ENCODE measurements around the gene FAM187B.

Gene FAM187B

GRCh38 chr19:35177377-35178274 lies 50.9 kb downstream of the FAM187B start:
- TF ChIP-seq CTCF (conservative IDR thresholded peaks at IDR 0.05; ENCODE audit: low read depth, low read length): no peak
- Histone ChIP-seq H3K4me2 (no peak overlapping the region), H3K4me3 (IDR thresholded peaks at IDR 0.05; ENCODE audit: insufficient read depth, low read depth, low read length) (no peak overlapping the region), H3K4me1 (ENCODE audit: low read depth, poor library complexity, severe bottlenecking) (no peaks in the 10 kb centered on the region), H3K9ac (no peak overlapping the region), H2AFZ (ENCODE audit: low read depth) (no peak overlapping the region), H4K20me1 (ENCODE audit: insufficient read depth) (no peaks in the 10 kb centered on the region), H3K27me3 (ENCODE audit: insufficient read depth, low read depth) (no peaks in the 10 kb centered on the region), H3K27ac (no peak overlapping the region), H3K79me2 (ENCODE audit: insufficient read depth, low read depth) (no peaks in the 10 kb centered on the region), H3K36me3 (ENCODE audit: insufficient read depth) (no peaks in the 10 kb centered on the region)

GRCh38 chr19:35176181-35176570 lies 52.4 kb downstream of the FAM187B start:
- no peak overlapping the region for H3K4me3 ChIP-seq (IDR thresholded peaks at IDR 0.05; ENCODE audit: insufficient read depth, low read depth, low read length)
- no peaks in the 10 kb centered on the region for H4K20me1 ChIP-seq (ENCODE audit: insufficient read depth)
- H3K27ac ChIP-seq: no peak overlapping the region
- no peaks in the 10 kb centered on the region for H3K4me1 ChIP-seq (ENCODE audit: low read depth, poor library complexity, severe bottlenecking)
- TF ChIP-seq CTCF (conservative IDR thresholded peaks at IDR 0.05; ENCODE audit: low read depth, low read length): no peak
- H3K79me2 ChIP-seq (ENCODE audit: insufficient read depth, low read depth): no peaks in the 10 kb centered on the region
- H3K27me3 ChIP-seq (ENCODE audit: insufficient read depth, low read depth): no peaks in the 10 kb centered on the region
- H2AFZ ChIP-seq (ENCODE audit: low read depth): no peak overlapping the region
- no peak overlapping the region for H3K9ac ChIP-seq
- no peaks in the 10 kb centered on the region for H3K36me3 ChIP-seq (ENCODE audit: insufficient read depth)
- H3K4me2 ChIP-seq: no peak overlapping the region
